Right lobe of liver (tissue), 6 donors: ENCODE data around the gene NELFB. TPM values are rescaled to one million over a fixed set of nuclear protein-coding genes. Genes with fewer than 3 reads are reported as not detected.
A peak's percentile ranks its signal among the peaks of the same experiment; 100 is the strongest.

Experiments used
- ATAC-seq, 4 donors: fragments of 200-7000 bp; cut with Tn5 transposase; one replicate each; pipeline ENCODE4 v1.9.1; 2020; ENCODE audit warnings: mild to moderate bottlenecking in 4 of 4, moderate library complexity in 4 of 4
- DNase-seq, 3 donors: peaks; one replicate each; pipeline ENCODE4 v3.0.0-alpha.2; 2020
- H3K27ac ChIP-seq, 3 donors: fragments of 200-600 bp; one replicate each; pipeline ENCODE4 v1.8.0; 2022
- H3K27me3 ChIP-seq, 2 donors: fragments of 200-600 bp; one replicate each; pipeline ENCODE4 v1.8.0; 2022
- H3K36me3 ChIP-seq, 4 donors: fragments of 200-600 bp; sonication (generic) in 1 of 4; one replicate each; pipeline versions ENCODE4 v1.5.1 to v1.8.0; 2017 to 2022; ENCODE audit warnings: control low read depth in 1 of 4
- H3K4me1 ChIP-seq, 4 donors: fragments of 200-600 bp; sonication (generic) in 1 of 4; one replicate each; pipeline versions ENCODE4 v1.5.1 to v1.8.0; 2017 to 2022; ENCODE audit warnings: control low read depth in 1 of 4
- H3K4me3 ChIP-seq, 3 donors: fragments of 200-600 bp; one replicate each; pipeline ENCODE4 v1.8.0; 2022
- H3K9me3 ChIP-seq, 4 donors: fragments of 200-600 bp; sonication (generic) in 1 of 4; one replicate each; pipeline versions ENCODE4 v1.5.1 to v1.8.0; 2017 to 2022; ENCODE audit warnings: control low read depth in 1 of 4
- CTCF ChIP-seq, 4 donors: fragments of 200-600 bp in 3 of 4; fragments of 450-650 bp in 1 of 4; IDR thresholded peaks; one replicate each; pipeline versions ENCODE4 v1.5.1 to v1.8.0; 2016 to 2022; ENCODE audit warnings: antibody characterized with exemption in 4 of 4, mild to moderate bottlenecking in 2 of 4
- POLR2A ChIP-seq: fragments of 450-650 bp; IDR thresholded peaks from one replicate; pipeline ENCODE4 v1.6.1; 2017; ENCODE audit warnings: antibody characterized with exemption, mild to moderate bottlenecking
- WGBS: methylation state at CpG from one replicate; pipeline ENCODE4 v1.1.6; 2018; ENCODE audit warnings: low coverage, low lambda C conversion rate; ENCODE audit not compliant: insufficient coverage; ENCODE audit errors: missing lambda C conversion rate; 5-methylcytosine and 5-hydroxymethylcytosine counted together
- intact Hi-C, 2 donors: fragments of 100-400 bp; cut with DNase I; formaldehyde crosslinking; loops; one replicate each; pipeline versions ENCODE4 v1.11.2 to v1.14.1; 2022
- total RNA-seq, 6 experiments: library from RNA; depleted of rRNA in 2 of 6; stranded (reverse); fragments of >200 nt in 2 of 6; fragmentation: NEBNext Ultra II Directional in 3 of 6; extraction: Animal tissue kit (Norgen Biotek cat#: 25700) in 3 of 6; gene quantifications; one replicate each; pipeline versions ENCODE4 v1.1.0 to v1.2.4, GENCODE V29; 2016 to 2023
- donor health status: DM: no; HTN: yes; CAD: no.
- donor health status: DM: no; HTN: no; CAD: no.
- donor health status: DM: no; HTN: no; CAD: no.
- donor health status: DM: no; HTN: yes; CAD: no.
- donor health status: DM: no; HTN: yes; CAD: no.

The NELFB gene
- total RNA-seq, 6 experiments from 2014 or later, result 15.6 to 21.6 (median 20.1) TPM

- Histone ChIP-seq H3K27me3 (no peaks in the 10 kb centered on the region), H3K27ac (no peak within 1 kb of the TSS), H3K36me3 (no peaks in the 10 kb centered on the region), H3K4me1 (peaks cover 0 to 16% (median 5%) of the 10 kb centered on the region in 4 donors), H3K4me3 (no peak within 1 kb of the TSS), H3K9me3 (no peaks in the 10 kb centered on the region)
- ATAC-seq (peak; percentile 54 to 61 (median 58)), DNase-seq (peak; percentile 82 to 84 (median 83))
- 0% methylated on average over 3 of the region's 25 CpGs for WGBS
- intact Hi-C loops, result no loop called here
- peak; percentile 89 to 97 (median 94) for TF ChIP-seq CTCF (IDR thresholded peaks at IDR 0.05)
- no peak for TF ChIP-seq POLR2A
These were observed 27.9 kb upstream of the NELFB start, which contains the start of gene RNF224 for GRCh38 chr9:137227054-137227852. TSS of gene RNF224 (plus strand) at chr9:137227502. CDS start at chr9:137228336, 834 bp downstream.

GRCh38 chr9:137227853-137228505, 27.1 kb upstream of the NELFB start:
- Histone ChIP-seq H3K27ac (no peak overlapping the region), H3K4me1 (peaks cover 0 to 10% (median 4%) of the 10 kb centered on the region in 4 donors), H3K9me3 (no peaks in the 10 kb centered on the region), H3K4me3 (no peak overlapping the region), H3K27me3 (no peaks in the 10 kb centered on the region), H3K36me3 (no peaks in the 10 kb centered on the region)
- no peak for DNase-seq
- ATAC-seq, result no peak
- TF ChIP-seq CTCF (IDR thresholded peaks at IDR 0.05) (no peak), POLR2A (no peak)
- WGBS, result 33% methylated on average over 3 of the region's 18 CpGs
- intact Hi-C loops, result no loop called here

- WGBS, result no CpG with 5 or more reads among the region's 29 CpGs
- Histone ChIP-seq H3K36me3 (no peaks in the 10 kb centered on the region), H3K27me3 (no peaks in the 10 kb centered on the region), H3K27ac (no peak overlapping the region), H3K4me1 (peaks cover 0 to 8% (median 3%) of the 10 kb centered on the region in 4 donors), H3K9me3 (no peaks in the 10 kb centered on the region), H3K4me3 (no peak overlapping the region)
- no peak for ATAC-seq
- DNase-seq, result no peak
- intact Hi-C loops, result no loop called here
- TF ChIP-seq CTCF (IDR thresholded peaks at IDR 0.05) (no peak), POLR2A (no peak)
These were observed 26.6 kb upstream of the NELFB start for GRCh38 chr9:137228506-137228967.

GRCh38 chr9:137228968-137229896, 25.9 kb upstream of the NELFB start:
- WGBS, result 85% methylated on average over 4 of the region's 27 CpGs
- Histone ChIP-seq H3K27me3 (no peaks in the 10 kb centered on the region), H3K9me3 (no peaks in the 10 kb centered on the region), H3K4me3 (no peak overlapping the region), H3K36me3 (no peaks in the 10 kb centered on the region), H3K4me1 (peaks cover 0 to 3% (median under 1%) of the 10 kb centered on the region in 4 donors), H3K27ac (no peak overlapping the region)
- ATAC-seq, result no peak
- TF ChIP-seq POLR2A, result no peak
- intact Hi-C loops, result no loop called here
- DNase-seq, result no peak
